PFSK-1 (cell line): Measurements from ENCODE around the gene YES1.

Experiments
- POLR2AphosphoS5 ChIP-seq: IDR thresholded peaks from 2 replicates; pipeline ENCODE4 v1.6.1; 2012; ENCODE audit warnings: low read depth, mild to moderate bottlenecking, control low read depth, low read length, moderate library complexity
- SIN3A ChIP-seq: IDR thresholded peaks from 2 replicates; pipeline ENCODE4 v1.6.1; 2012; ENCODE audit warnings: mild to moderate bottlenecking, low read length, moderate library complexity, borderline replicate concordance; ENCODE audit not compliant: insufficient read depth
- TAF1 ChIP-seq: IDR thresholded peaks from 2 replicates; pipeline ENCODE4 v1.6.1; 2012; ENCODE audit warnings: low read length, control low read depth, borderline replicate concordance; ENCODE audit not compliant: insufficient read depth
- TF ChIP-seq, protein P1 (sequence below), 2 experiments: IDR thresholded peaks; 2 replicates each; pipeline versions ENCODE4 v1.6.1 to v1.8.0; 2011 to 2012; ENCODE audit warnings: low read depth in 2 of 2, low read length in 2 of 2, control low read depth in 1 of 2, inconsistent platforms in 1 of 2, mild to moderate bottlenecking in 1 of 2, moderate library complexity in 1 of 2; ENCODE audit not compliant: insufficient read depth in 1 of 2

- TF ChIP-seq SIN3A (no peak), POLR2AphosphoS5 (no peak), TAF1 (no peak)
- TF ChIP-seq, protein P1, sequence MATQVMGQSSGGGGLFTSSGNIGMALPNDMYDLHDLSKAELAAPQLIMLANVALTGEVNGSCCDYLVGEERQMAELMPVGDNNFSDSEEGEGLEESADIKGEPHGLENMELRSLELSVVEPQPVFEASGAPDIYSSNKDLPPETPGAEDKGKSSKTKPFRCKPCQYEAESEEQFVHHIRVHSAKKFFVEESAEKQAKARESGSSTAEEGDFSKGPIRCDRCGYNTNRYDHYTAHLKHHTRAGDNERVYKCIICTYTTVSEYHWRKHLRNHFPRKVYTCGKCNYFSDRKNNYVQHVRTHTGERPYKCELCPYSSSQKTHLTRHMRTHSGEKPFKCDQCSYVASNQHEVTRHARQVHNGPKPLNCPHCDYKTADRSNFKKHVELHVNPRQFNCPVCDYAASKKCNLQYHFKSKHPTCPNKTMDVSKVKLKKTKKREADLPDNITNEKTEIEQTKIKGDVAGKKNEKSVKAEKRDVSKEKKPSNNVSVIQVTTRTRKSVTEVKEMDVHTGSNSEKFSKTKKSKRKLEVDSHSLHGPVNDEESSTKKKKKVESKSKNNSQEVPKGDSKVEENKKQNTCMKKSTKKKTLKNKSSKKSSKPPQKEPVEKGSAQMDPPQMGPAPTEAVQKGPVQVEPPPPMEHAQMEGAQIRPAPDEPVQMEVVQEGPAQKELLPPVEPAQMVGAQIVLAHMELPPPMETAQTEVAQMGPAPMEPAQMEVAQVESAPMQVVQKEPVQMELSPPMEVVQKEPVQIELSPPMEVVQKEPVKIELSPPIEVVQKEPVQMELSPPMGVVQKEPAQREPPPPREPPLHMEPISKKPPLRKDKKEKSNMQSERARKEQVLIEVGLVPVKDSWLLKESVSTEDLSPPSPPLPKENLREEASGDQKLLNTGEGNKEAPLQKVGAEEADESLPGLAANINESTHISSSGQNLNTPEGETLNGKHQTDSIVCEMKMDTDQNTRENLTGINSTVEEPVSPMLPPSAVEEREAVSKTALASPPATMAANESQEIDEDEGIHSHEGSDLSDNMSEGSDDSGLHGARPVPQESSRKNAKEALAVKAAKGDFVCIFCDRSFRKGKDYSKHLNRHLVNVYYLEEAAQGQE (IDR thresholded peaks at IDR 0.05; ENCODE audit: insufficient read depth in 1 of 2, low read depth in 2 of 2, low read length in 2 of 2) = no peak
Measured at GRCh38 chr18:725646-726045, 86.4 kb downstream of the YES1 start.
